GM12873 (cell line): ENCODE data around the gene ITPRID2.

Experiments used
- TF ChIP-seq, protein P1 (sequence below): IDR thresholded peaks from 2 replicates; pipeline ENCODE4 v1.5.1; 2012; ENCODE audit warnings: low read depth, mild to moderate bottlenecking, moderate library complexity, low read length, control low read depth; ENCODE audit not compliant: insufficient read depth; ENCODE audit errors: missing control alignments

Gene ITPRID2

GRCh38 chr2:181879295-181879694, 12.2 kb upstream of the ITPRID2 start:
- TF ChIP-seq, protein P1, sequence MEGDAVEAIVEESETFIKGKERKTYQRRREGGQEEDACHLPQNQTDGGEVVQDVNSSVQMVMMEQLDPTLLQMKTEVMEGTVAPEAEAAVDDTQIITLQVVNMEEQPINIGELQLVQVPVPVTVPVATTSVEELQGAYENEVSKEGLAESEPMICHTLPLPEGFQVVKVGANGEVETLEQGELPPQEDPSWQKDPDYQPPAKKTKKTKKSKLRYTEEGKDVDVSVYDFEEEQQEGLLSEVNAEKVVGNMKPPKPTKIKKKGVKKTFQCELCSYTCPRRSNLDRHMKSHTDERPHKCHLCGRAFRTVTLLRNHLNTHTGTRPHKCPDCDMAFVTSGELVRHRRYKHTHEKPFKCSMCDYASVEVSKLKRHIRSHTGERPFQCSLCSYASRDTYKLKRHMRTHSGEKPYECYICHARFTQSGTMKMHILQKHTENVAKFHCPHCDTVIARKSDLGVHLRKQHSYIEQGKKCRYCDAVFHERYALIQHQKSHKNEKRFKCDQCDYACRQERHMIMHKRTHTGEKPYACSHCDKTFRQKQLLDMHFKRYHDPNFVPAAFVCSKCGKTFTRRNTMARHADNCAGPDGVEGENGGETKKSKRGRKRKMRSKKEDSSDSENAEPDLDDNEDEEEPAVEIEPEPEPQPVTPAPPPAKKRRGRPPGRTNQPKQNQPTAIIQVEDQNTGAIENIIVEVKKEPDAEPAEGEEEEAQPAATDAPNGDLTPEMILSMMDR: no peak

GRCh38 chr2:181882246-181883020, 9.1 kb upstream of the ITPRID2 start:
- TF ChIP-seq, protein P1: no peak

GRCh38 chr2:181884601-181885000, 6.9 kb upstream of the ITPRID2 start:
- TF ChIP-seq, protein P1: no peak

DNA sequence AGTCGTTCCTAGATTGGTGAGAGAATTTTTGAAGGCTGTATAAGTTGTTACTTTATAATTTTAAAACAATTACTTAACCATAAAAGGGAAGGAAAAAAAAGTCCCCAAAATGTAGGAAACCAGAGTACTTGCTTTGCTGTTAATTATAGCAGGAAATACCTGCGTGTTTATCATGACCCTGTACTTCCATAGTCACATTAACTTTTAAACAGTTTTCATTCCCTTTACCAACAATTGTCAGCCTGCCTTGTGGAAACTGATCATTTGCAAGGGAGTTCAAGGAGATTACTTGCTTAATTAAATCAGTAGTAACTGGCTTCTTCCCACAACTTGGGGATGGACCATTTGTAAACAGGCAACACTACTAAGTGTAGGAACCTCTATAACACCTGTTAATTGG, 6.4 kb upstream of the ITPRID2 start:
- TF ChIP-seq, protein P1: no peak

DNA sequence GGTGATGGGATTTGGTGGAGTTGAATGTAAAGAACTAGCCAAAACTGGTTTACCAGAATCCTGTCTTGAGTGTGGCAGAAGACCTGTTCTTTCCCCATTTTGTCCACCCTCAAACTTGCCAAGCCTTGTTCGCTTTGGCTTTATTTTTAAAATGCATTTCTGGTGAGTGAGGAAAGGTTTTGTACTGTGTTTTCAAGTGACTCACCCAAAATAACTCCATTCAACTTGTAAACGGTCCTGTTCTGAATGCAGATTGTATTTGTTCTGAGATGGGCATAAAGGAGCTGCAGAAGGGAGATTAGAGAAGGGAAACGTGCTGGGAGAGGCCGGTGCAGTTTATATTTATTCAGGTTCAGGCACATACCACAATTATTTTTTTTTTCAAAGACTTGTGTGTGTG, 5.3 kb upstream of the ITPRID2 start:
- TF ChIP-seq, protein P1: no peak

GRCh38 chr2:181887045-181887444, 4.5 kb upstream of the ITPRID2 start:
- TF ChIP-seq, protein P1: no peak

GRCh38 chr2:181889776-181890175, 1.8 kb upstream of the ITPRID2 start:
- TF ChIP-seq, protein P1: no peak
